Astrocyte (in vitro differentiated cells and primary cell): ENCODE data around the gene LBX2. TPM values are rescaled to one million over a fixed set of nuclear protein-coding genes. Genes with fewer than 3 reads are reported as not detected.

ENCODE experiments used
- DNase-seq: peaks from one replicate; pipeline ENCODE4 v3.0.0-alpha.2; 2010; ENCODE audit warnings: low read depth
- FAIRE-seq: peaks from 2 replicates; lab custom pipeline; 2011; peaks lifted over from hg19 to GRCh38; lab: Jason Lieb, UNC
- H2AFZ ChIP-seq: 2 replicates; pipeline ENCODE4 v1.6.0; 2012; ENCODE audit warnings: low read depth, low read length, inconsistent platforms
- H3K27ac ChIP-seq: 2 replicates; pipeline ENCODE4 v1.5.1; 2011; ENCODE audit warnings: low read depth, low read length, inconsistent platforms
- H3K27me3 ChIP-seq: 2 replicates; pipeline ENCODE4 v1.6.0; 2011; ENCODE audit warnings: low read length, inconsistent platforms; ENCODE audit not compliant: insufficient read depth
- H3K36me3 ChIP-seq: 2 replicates; pipeline ENCODE4 v1.5.1; 2011; ENCODE audit warnings: low read length, inconsistent platforms; ENCODE audit not compliant: insufficient read depth
- H3K4me1 ChIP-seq: 2 replicates; pipeline ENCODE4 v1.5.1; 2011; ENCODE audit warnings: low read length, inconsistent platforms; ENCODE audit not compliant: insufficient read depth
- H3K4me2 ChIP-seq: 2 replicates; pipeline ENCODE4 v1.6.0; 2012; ENCODE audit warnings: low read length, inconsistent platforms
- H3K4me3 ChIP-seq: 2 replicates; pipeline ENCODE4 v1.5.1; 2011; ENCODE audit warnings: low read depth, mild to moderate bottlenecking, low read length, inconsistent platforms; ENCODE audit not compliant: insufficient read depth
- H3K79me2 ChIP-seq: 2 replicates; pipeline ENCODE4 v1.6.0; 2012; ENCODE audit warnings: mild to moderate bottlenecking, low read length, inconsistent platforms; ENCODE audit not compliant: insufficient read depth
- H3K9ac ChIP-seq: 2 replicates; pipeline ENCODE4 v1.6.0; 2012; ENCODE audit warnings: mild to moderate bottlenecking, low read length, inconsistent platforms
- H3K9me3 ChIP-seq: 2 replicates; pipeline ENCODE4 v1.5.1; 2012; ENCODE audit warnings: low read depth, mild to moderate bottlenecking, low read length, inconsistent platforms; ENCODE audit not compliant: insufficient read depth
- H4K20me1 ChIP-seq: 2 replicates; pipeline ENCODE4 v1.6.0; 2012; ENCODE audit warnings: low read length, inconsistent platforms; ENCODE audit not compliant: insufficient read depth
- H3K27ac Mint-ChIP-seq: one replicate; pipeline ENCODE4 v1.8.0; 2021; ENCODE audit warnings: mild to moderate bottlenecking, mixed read lengths; ENCODE audit not compliant: unreplicated experiment
- H3K27me3 Mint-ChIP-seq: one replicate; pipeline ENCODE4 v1.8.0; 2021; ENCODE audit warnings: low read depth, mixed read lengths; ENCODE audit not compliant: unreplicated experiment
- H3K36me3 Mint-ChIP-seq: one replicate; pipeline ENCODE4 v1.8.0; 2021; ENCODE audit warnings: low read depth, mixed read lengths; ENCODE audit not compliant: unreplicated experiment
- H3K4me1 Mint-ChIP-seq: one replicate; pipeline ENCODE4 v1.8.0; 2021; ENCODE audit warnings: low read depth, mixed read lengths; ENCODE audit not compliant: unreplicated experiment
- H3K4me3 Mint-ChIP-seq: one replicate; pipeline ENCODE4 v1.8.0; 2021; ENCODE audit warnings: mild to moderate bottlenecking, moderate library complexity, mixed read lengths; ENCODE audit not compliant: unreplicated experiment
- H3K9me3 Mint-ChIP-seq: one replicate; pipeline ENCODE4 v1.8.0; 2021; ENCODE audit warnings: mild to moderate bottlenecking, mixed read lengths; ENCODE audit not compliant: unreplicated experiment
- CTCF ChIP-seq: IDR thresholded peaks from 2 replicates; pipeline ENCODE4 v1.5.1; 2011; ENCODE audit warnings: low read depth, mild to moderate bottlenecking, inconsistent platforms, low read length, moderate library complexity; ENCODE audit not compliant: insufficient read depth
- EZH2 ChIP-seq: IDR thresholded peaks from 2 replicates; pipeline ENCODE4 v1.6.1; 2012; ENCODE audit warnings: mild to moderate bottlenecking, low read length, inconsistent platforms; ENCODE audit not compliant: insufficient read depth
- total RNA-seq: library from RNA; stranded (reverse); gene quantifications from 2 replicates; pipeline ENCODE4 v1.2.1, GENCODE V29; 2021

The LBX2 gene
- total RNA-seq, 1 donor from 2014 or later, result 1.0 TPM

DNA sequence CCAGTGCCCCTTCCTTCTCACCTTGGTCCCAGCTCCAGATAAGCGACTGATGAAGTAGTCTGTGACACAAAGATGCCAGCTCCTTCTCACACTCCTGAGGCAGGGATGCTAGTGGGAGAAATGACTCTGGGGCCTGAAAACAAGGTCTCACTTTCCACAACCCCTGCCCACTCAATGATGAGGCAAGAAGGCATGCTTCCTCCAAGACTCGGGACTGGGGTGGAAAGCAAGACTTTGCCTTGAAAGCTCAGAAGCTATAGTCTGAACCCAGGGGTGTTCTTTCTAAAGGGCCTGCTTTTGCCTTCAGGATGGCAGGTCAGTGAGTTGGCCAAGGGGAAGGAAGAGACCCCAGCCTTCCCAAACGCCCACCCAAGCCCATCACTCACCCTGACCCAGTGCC lies 18.0 kb downstream of the LBX2 start:
- H3K27ac ChIP-seq, result no peak overlapping the region

GRCh38 chr2:74474899-74475298 lies 24.5 kb downstream of the LBX2 start:
- FAIRE-seq (no peak), DNase-seq (no peak)
- Histone ChIP-seq H2AFZ (no peak overlapping the region), H3K36me3 (peaks cover 10% of the 10 kb centered on the region), H3K79me2 (peaks cover 8% of the 10 kb centered on the region), H3K4me3 (no peak overlapping the region), H3K27me3 (no peaks in the 10 kb centered on the region), H3K9ac (no peak overlapping the region), H3K27ac (no peak overlapping the region), H4K20me1 (no peaks in the 10 kb centered on the region), H3K4me1 (peaks cover 15% of the 10 kb centered on the region), H3K9me3 (no peaks in the 10 kb centered on the region), H3K4me2 (no peak overlapping the region)
- H3K27me3 Mint-ChIP-seq, result no peaks in the 10 kb centered on the region
- H3K4me1 Mint-ChIP-seq, result peaks cover 7% of the 10 kb centered on the region
- H3K36me3 Mint-ChIP-seq, result peaks cover 15% of the 10 kb centered on the region
- TF ChIP-seq CTCF (no peak), EZH2 (no peak)
- no peak overlapping the region for H3K27ac Mint-ChIP-seq
- no peaks in the 10 kb centered on the region for H3K9me3 Mint-ChIP-seq
- peak overlapping the region; percentile 37 for H3K4me3 Mint-ChIP-seq

More for the DNA sequence above, 18.0 kb downstream of the LBX2 start:
- no peak overlapping the region for H3K27ac Mint-ChIP-seq
- TF ChIP-seq EZH2, result no peak
- TF ChIP-seq CTCF, result no peak
- Histone ChIP-seq H3K36me3 (peaks cover 3% of the 10 kb centered on the region), H2AFZ (peak overlapping the region; percentile 95), H3K79me2 (peaks cover 37% of the 10 kb centered on the region), H3K4me3 (peak overlapping the region; percentile 97), H3K4me2 (peak overlapping the region; percentile 97), H3K9me3 (no peaks in the 10 kb centered on the region), H3K9ac (peak overlapping the region; percentile 88), H4K20me1 (peaks cover 13% of the 10 kb centered on the region), H3K27me3 (no peaks in the 10 kb centered on the region), H3K4me1 (peaks cover 15% of the 10 kb centered on the region)
- H3K4me1 Mint-ChIP-seq, result peaks cover 3% of the 10 kb centered on the region
- H3K36me3 Mint-ChIP-seq, result peaks cover 6% of the 10 kb centered on the region
- H3K27me3 Mint-ChIP-seq, result no peaks in the 10 kb centered on the region
- DNase-seq, result no peak
- peak overlapping the region; percentile 98 for H3K4me3 Mint-ChIP-seq
- FAIRE-seq, result no peak
- no peaks in the 10 kb centered on the region for H3K9me3 Mint-ChIP-seq

DNA sequence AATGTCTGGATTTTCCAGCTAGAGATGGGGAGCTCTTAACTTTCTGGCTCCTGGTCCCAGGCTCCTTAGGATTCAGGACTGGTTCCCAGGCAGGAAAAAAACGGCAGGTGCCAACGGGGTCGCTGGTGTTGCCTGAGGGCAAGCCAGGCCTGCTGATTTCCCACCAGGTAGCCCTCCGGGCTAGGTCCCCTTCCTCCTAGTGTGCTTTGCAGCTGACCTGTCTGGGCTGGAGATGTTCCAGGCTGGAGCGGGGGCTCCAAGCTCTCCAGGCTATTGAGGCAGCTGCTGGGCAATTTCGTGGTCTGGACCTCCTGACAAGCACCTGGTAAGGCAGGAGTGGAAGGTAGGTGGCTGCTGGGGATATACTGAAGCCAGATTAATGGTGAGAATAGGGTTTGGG lies 24.9 kb downstream of the LBX2 start:
- H3K27me3 ChIP-seq, result no peaks in the 10 kb centered on the region
- peaks cover 7% of the 10 kb centered on the region for H3K4me1 Mint-ChIP-seq
- no peak overlapping the region for H3K27ac ChIP-seq
- H3K9ac ChIP-seq, result no peak overlapping the region
- TF ChIP-seq CTCF, result no peak
- no peak for TF ChIP-seq EZH2
- H3K4me3 ChIP-seq, result no peak overlapping the region
- no peak overlapping the region for H3K4me2 ChIP-seq
- no peak for DNase-seq
- peaks cover 4% of the 10 kb centered on the region for H3K79me2 ChIP-seq
- H3K4me1 ChIP-seq, result peaks cover 15% of the 10 kb centered on the region
- peak overlapping the region; percentile 40 for H3K4me3 Mint-ChIP-seq
- H2AFZ ChIP-seq, result no peak overlapping the region
- H3K9me3 Mint-ChIP-seq, result no peaks in the 10 kb centered on the region
- no peaks in the 10 kb centered on the region for H3K9me3 ChIP-seq
- H3K36me3 Mint-ChIP-seq, result peaks cover 15% of the 10 kb centered on the region
- no peaks in the 10 kb centered on the region for H3K27me3 Mint-ChIP-seq
- FAIRE-seq, result no peak
- no peak overlapping the region for H3K27ac Mint-ChIP-seq
- peaks cover 7% of the 10 kb centered on the region for H3K36me3 ChIP-seq
- no peaks in the 10 kb centered on the region for H4K20me1 ChIP-seq
